ENCODE measurements around the gene ALG12.

Gene ALG12

GRCh38 chr22:49935561-49935960, 17.3 kb upstream of the ALG12 start:
- no peak overlapping the region for H3K4me3 ChIP-seq (ENCODE audit: low read depth, low read length)
- no peak for DNase-seq (ENCODE audit: low read depth)

GRCh38 chr22:49934891-49935557, 16.8 kb upstream of the ALG12 start:
- no peak for DNase-seq (ENCODE audit: low read depth)
- peak overlapping the region; percentile 27 for H3K4me3 ChIP-seq (ENCODE audit: low read depth, low read length)

DNA sequence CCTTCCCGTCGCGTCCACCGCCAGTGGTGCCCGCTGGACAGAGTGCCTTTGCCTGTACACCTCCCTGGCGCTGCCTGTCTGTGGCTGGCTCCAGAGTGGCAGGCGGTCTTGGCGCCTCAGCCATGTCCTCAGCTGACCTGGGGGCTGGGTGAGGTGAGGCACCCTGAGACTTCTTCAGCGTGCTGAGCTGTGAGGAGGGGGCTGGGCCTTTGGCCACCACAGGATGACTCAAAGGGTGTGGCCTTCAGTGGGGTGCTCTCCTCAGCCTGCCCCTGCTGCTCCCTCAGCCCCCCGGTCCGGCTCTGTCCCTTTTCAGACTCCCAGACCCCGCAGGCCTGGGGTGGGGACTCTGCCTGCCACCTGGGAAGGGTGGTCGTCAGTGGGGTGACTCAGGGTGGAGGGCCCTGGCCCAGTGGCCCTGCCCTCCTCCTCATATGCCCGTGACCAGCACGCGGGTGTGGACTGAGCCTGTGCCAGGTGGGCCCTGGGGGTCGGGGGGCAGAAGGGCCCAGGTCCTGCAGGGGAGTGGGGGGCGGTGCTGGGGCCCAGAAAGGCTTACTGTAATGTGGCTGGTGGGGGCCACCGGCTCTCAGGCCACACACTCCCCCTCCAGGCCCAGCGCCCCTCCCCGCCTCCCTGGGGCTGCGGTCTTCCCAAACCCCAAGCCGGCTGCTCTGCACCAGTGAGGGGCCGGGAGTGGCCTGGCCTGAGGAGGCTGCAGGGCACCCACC, 16.1 kb upstream of the ALG12 start:
- peak overlapping the region; percentile 27 for H3K4me3 ChIP-seq (ENCODE audit: low read depth, low read length)
- no peak for DNase-seq (ENCODE audit: low read depth)

DNA sequence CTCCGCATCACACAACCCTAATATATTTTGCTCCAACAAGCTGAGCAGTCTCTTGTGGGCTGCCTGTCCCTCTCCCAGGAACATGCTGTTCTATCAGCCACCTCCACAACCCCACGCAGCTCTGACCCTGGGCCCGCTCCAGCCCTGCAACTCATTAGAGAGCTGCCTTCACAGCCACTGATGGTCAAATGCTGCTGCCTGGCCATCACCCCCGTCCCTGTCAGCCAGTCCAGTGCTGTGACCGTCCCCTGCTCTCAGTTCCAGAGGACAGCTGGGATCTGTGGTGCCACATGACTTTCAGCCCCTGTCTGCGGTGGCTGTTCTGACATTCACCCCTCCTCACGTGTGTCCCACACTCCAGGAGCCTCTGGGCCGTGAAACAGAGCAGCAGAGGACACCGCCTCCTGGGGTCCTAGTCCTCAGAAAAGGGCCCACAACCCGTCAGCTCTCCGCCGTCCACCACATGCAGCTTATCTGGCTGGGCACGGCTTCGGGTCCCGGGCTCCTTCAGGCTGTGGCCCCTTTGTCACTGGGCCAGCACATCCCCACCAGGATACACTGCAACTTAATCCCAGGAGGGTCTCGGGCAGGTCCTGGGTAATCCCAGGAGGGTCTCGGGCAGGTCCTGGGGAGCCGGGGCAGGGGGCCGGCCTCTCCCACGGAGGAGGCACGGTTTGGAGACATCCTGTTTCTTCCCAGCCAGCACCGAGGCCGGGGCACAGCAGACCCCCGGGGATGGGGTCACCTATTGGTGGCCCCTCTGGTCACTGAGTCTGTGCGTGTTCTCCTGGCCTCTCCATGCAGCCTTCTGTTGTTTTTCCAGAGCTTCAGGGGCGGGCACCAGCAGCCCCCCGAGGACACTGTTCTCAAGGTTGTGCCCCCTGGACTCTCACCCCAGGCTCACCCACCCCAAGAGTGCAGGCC, 15.3 kb upstream of the ALG12 start:
- no peak overlapping the region for H3K4me3 ChIP-seq (ENCODE audit: low read depth, low read length)
- no peak for DNase-seq (ENCODE audit: low read depth)

DNA sequence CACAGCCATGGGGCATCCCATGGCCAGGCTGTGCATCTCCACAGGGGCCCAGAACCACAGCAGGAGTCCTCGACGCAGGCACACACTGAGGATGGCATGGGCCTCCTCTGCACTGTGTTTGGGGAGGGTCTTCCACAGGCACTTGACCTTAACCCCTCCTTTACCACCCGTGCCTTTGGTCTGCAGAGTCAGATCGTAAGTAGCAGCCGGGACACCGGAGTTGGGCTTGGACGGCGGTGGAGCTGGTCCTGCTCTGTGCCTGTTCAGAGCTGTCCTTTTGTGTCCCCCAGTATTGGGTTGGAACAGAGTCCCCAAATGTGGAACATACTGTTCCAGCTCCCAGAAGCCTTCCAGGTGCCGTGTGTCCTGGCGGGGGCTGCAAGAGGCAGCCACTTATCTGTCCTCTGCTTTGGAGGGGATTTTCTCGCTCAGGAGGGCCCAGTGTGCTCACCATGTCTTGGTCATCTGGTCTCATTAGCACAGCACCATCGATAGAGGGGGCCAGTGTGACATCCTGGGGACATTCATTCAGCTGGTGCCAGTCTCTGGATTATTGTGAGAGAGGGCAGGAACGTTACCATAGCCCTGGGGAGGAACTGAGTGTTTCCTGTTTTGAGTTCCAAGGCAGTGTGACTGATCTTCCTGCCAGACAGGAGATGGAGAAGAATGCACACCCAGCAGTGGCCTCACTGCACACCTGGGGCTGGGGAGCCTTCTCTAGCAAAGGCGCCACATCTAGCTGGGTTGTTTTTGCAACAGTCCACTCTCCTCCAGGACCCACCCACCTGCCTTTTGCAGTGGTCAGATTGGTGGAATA, 12.6 kb upstream of the ALG12 start:
- DNase-seq (ENCODE audit: low read depth): no peak
- H3K4me3 ChIP-seq (ENCODE audit: low read depth, low read length): no peak overlapping the region

GRCh38 chr22:49929994-49930575, 11.8 kb upstream of the ALG12 start:
- no peak overlapping the region for H3K4me3 ChIP-seq (ENCODE audit: low read depth, low read length)
- DNase-seq (ENCODE audit: low read depth): no peak

DNA sequence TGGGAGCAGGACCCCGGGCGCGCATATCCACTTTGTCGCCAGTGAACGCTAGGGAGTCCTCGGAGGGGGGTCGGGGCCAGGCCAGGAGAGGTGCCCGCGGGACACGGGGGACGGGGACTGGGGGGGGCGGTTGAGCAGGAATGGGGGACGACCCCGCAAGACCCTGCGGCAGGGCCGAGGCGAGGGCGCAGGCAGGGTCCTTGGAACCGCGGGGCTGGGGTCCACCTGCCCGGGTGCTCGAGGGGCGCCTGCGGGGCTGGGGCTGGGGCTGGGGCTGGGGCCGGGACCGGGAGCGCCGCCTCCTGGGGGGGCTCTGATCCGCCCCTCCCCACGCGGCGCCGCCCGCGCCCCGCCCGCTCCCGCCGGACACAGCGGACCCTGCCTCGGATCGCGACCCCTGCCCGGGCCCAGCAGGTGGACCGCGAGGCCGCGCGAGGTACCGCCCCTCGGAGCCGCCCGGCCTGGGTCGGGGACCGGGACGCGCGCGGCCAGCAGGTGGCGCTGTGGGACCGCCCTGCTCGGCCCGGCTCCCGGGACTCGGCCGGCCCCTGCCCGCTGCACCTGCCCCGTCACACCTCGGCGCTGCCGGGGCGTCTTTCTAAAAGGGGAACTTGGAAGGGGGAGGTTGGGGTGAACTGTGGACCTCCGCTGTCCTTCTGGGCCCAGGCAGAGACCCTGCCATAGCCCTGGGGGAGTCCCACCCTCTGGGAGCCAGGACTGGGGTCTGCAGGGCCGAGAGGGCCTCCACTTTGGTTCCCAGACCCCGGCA, 11.2 kb upstream of the ALG12 start:
- no peak overlapping the region for H3K4me3 ChIP-seq (ENCODE audit: low read depth, low read length)
- no peak for DNase-seq (ENCODE audit: low read depth)

- no peak for DNase-seq (ENCODE audit: low read depth)
- no peak overlapping the region for H3K4me3 ChIP-seq (ENCODE audit: low read depth, low read length)
These were observed 10.4 kb upstream of the ALG12 start for GRCh38 chr22:49928555-49929210.

DNA sequence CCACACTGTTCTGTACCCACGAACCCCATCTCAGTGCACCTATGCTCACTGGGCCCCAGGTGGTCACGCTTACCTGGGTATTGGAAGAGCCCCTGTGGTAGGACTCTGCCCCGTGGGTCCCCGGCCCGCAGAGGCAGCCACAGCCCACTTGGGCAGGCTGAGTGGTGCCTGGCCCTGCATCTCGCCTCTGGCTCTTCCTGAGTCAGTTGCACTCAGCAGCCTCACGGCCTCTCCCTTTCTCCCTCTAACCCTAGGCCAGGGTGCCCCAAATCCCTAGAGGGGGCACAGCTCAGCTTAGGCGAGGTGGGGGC, 9.9 kb upstream of the ALG12 start:
- no peak for DNase-seq (ENCODE audit: low read depth)
- no peak overlapping the region for H3K4me3 ChIP-seq (ENCODE audit: low read depth, low read length)

DNA sequence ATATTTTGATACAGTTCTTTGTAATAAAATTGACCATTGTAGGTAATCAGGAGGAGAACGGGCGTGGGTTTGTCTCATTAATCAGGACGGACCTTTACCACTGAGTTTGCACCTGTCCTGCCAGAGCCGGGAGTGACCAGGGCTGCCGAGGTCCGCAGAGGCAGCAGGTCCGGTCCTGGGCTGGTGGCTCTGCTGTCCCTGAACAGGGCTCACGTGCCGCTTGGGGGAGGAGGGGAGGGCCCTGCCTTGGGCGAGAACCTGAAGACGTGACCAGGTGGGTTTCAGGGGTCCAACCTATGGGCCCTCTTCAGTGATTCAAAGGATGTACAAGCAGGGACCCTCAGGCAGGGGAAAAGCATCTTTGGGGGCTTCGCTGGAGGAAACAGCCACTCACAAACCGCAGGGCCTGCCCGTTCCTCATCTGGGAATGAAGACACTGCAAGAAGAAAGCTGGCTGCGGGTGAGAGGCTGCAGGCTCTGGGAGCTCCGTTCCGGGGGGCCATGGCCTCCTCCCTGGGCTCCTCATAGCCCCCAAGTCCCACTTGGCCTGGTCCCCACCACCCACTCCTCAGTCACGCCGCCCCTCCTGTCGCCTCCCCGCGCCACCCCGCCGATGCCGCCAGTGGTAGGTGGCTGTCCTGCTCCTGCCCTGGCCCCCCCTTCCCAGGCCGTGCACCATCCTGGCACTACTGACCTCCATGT, 9.4 kb upstream of the ALG12 start:
- DNase-seq (ENCODE audit: low read depth): no peak
- no peak overlapping the region for H3K4me3 ChIP-seq (ENCODE audit: low read depth, low read length)

GRCh38 chr22:49926916-49927315, 8.7 kb upstream of the ALG12 start:
- DNase-seq (ENCODE audit: low read depth): no peak
- H3K4me3 ChIP-seq (ENCODE audit: low read depth, low read length): no peak overlapping the region

GRCh38 chr22:49925525-49926128, 7.4 kb upstream of the ALG12 start:
- no peak overlapping the region for H3K4me3 ChIP-seq (ENCODE audit: low read depth, low read length)
- no peak for DNase-seq (ENCODE audit: low read depth)

- H3K4me3 ChIP-seq (ENCODE audit: low read depth, low read length): no peak overlapping the region
- no peak for DNase-seq (ENCODE audit: low read depth)
These were observed 6.0 kb upstream of the ALG12 start for GRCh38 chr22:49924113-49924833.

- DNase-seq (ENCODE audit: low read depth): no peak
- H3K4me3 ChIP-seq (ENCODE audit: low read depth, low read length): no peak overlapping the region
These were observed 5.2 kb upstream of the ALG12 start for GRCh38 chr22:49923445-49923844.

DNA sequence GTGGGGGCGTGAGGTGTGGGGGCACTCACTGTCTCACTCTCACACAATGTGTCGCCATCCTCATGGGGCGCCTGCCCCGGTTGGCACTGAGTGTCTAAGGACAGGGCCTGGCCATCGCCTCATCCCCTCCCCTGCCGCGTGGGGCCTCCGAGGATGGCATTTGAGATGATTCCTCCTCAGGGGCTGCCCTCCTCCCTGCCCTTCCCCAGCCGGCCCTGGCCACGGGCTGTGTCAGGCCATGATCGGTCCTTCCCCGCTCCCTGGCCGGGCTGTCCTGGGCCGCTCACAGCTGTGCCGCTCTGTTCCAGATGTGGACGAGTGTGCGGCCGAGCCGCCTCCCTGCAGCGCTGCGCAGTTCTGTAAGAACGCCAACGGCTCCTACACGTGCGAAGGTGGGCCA, 4.7 kb upstream of the ALG12 start:
- DNase-seq (ENCODE audit: low read depth): no peak
- H3K4me3 ChIP-seq (ENCODE audit: low read depth, low read length): no peak overlapping the region

- no peak overlapping the region for H3K4me3 ChIP-seq (ENCODE audit: low read depth, low read length)
These were observed 4.2 kb upstream of the ALG12 start for GRCh38 chr22:49922484-49922883.

More at GRCh38 chr22:49922484-49922883, 4.2 kb upstream of the ALG12 start:
- no peak for DNase-seq (ENCODE audit: low read depth)

All from skeletal muscle cell (primary cell).